HG03565 (cell line): ENCODE data around the gene CHPF2.

ENCODE experiments used
- ATAC-seq: cut with Tn5 transposase; IDR thresholded peaks from one replicate; pipeline ENCODE4 v1.9.1; 2021; ENCODE audit warnings: mild to moderate bottlenecking, moderate library complexity; ENCODE audit not compliant: unreplicated experiment

Gene CHPF2

DNA sequence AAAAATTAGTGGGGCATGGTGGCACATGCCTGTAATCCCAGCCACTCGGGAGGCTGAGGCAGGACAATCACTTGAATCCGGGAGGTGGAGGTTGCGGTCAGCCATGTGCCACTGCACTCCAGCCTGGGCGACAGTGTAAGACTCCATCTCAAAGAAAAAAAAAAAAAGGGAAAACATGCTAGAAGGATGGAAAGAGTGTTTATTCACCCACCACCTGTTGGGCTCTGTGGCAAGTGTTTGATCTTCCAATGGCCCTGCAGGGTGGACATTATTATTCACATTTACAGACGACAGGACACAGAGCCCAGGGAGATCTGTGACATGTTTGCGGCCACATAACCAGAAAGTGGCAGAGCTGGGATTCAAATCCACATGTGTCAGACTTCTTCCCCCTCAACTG is 49.4 kb downstream of the CHPF2 start:
- no peak for ATAC-seq

DNA sequence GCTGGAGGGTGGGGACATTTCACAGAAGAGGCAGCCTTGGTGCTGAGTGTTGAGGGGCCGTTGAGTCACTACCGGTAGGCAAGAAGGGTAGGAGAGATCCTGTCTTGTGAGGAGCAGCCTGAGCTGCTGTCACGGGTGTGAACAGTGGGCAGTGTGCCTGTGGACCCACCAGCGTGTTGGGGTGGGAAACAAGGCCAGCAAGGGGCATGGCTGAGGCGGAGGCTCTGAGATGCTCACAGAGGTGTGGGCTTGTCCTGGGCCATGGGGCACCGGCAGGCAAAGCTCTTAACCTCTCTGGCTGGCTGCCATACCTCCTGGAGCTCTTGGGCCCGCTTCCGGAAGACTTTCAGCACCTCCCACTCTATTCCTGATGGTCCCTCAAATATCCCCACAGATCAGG is 49.8 kb downstream of the CHPF2 start:
- ATAC-seq, result no peak

DNA sequence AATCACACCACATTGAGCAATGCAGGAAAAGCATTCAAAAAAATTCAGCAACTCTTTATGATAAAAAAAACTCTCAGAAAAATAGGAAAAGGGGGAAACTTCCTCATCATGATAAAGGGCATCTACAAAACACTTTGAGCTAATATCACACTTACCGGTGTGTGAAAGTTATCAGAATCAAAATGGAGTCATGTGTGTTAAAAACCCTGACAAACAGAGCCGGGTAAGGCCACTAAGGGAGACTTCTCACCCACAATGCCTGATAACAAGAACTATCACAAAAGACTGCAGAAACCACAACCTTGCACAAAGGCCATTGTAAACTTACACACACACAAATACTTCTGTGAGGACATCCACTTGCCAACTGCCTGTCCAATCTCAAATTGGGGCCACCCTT is 51.0 kb downstream of the CHPF2 start:
- ATAC-seq, result no peak

DNA sequence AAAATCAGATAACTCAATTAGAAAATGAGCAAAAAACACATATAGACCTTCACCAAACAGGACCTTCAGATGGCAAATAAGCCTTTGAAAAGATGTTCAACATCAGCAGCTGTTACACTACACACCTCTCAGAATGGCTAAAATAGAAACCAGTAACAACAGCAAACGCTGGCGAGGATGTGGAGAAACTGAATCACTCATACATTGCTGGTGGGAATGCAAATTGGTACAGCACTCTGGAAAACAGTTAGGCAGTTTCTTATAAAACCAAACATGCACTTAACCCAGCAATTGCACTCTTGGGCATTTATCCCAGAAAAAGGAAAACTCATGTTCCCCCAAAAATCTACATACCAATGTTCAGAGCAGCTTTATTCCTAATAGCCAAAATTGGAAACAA is 53.9 kb downstream of the CHPF2 start:
- no peak for ATAC-seq
